Parathyroid adenoma (tissue), 2 donors: ENCODE results near the gene DNAH1.

Experiments
- H2AFZ ChIP-seq: fragments of 300-600 bp; sonication (generic); one replicate; pipeline ENCODE4 v1.7.0; 2017; ENCODE audit warnings: antibody characterized with exemption, mild to moderate bottlenecking
- H3K27ac ChIP-seq: fragments of 300-600 bp; sonication (generic); one replicate; pipeline ENCODE4 v1.7.0; 2017
- H3K27me3 ChIP-seq: fragments of 300-600 bp; sonication (generic); one replicate; pipeline ENCODE4 v1.7.0; 2017; ENCODE audit warnings: low read length; ENCODE audit not compliant: control insufficient read depth, insufficient read depth
- H3K36me3 ChIP-seq: fragments of 300-600 bp; sonication (generic); one replicate; pipeline ENCODE4 v1.7.0; 2017; ENCODE audit warnings: low read length; ENCODE audit not compliant: control insufficient read depth, insufficient read depth
- H3K4me1 ChIP-seq: fragments of 300-600 bp; sonication (generic); one replicate; pipeline ENCODE4 v1.7.0; 2017; ENCODE audit warnings: control low read depth
- H3K4me2 ChIP-seq: fragments of 300-600 bp; sonication (generic); one replicate; pipeline ENCODE4 v1.7.0; 2017; ENCODE audit warnings: low read length
- H3K4me3 ChIP-seq: fragments of 300-600 bp; sonication (generic); one replicate; pipeline ENCODE4 v1.7.0; 2017; ENCODE audit warnings: low read depth, low read length
- H3K79me2 ChIP-seq: fragments of 300-600 bp; sonication (generic); one replicate; pipeline ENCODE4 v1.7.0; 2017; ENCODE audit warnings: control low read depth
- H3K9ac ChIP-seq: fragments of 300-600 bp; sonication (generic); one replicate; pipeline ENCODE4 v1.7.0; 2017; ENCODE audit warnings: mild to moderate bottlenecking
- H3K9me3 ChIP-seq: fragments of 300-600 bp; sonication (generic); one replicate; pipeline ENCODE4 v1.7.0; 2017; ENCODE audit warnings: low read length; ENCODE audit not compliant: control insufficient read depth
- CTCF ChIP-seq: fragments of 300-600 bp; sonication (generic); IDR thresholded peaks from one replicate; pipeline ENCODE4 v1.7.0; 2017; ENCODE audit warnings: antibody characterized with exemption, mild to moderate bottlenecking
- donor health status: primary hyperparathyroidism.

Gene DNAH1

GRCh38 chr3:52401021-52401420 is 84.9 kb downstream of the DNAH1 start:
- no peaks in the 10 kb centered on the region for H3K9me3 ChIP-seq
- TF ChIP-seq CTCF, result no peak
- no peak overlapping the region for H2AFZ ChIP-seq
- H3K4me2 ChIP-seq, result no peak overlapping the region
- no peak overlapping the region for H3K27ac ChIP-seq
- no peak overlapping the region for H3K9ac ChIP-seq
- no peaks in the 10 kb centered on the region for H3K79me2 ChIP-seq
- H3K36me3 ChIP-seq, result no peaks in the 10 kb centered on the region
- no peaks in the 10 kb centered on the region for H3K27me3 ChIP-seq
- H3K4me1 ChIP-seq, result no peaks in the 10 kb centered on the region
- no peak overlapping the region for H3K4me3 ChIP-seq

GRCh38 chr3:52401551-52401950 is 85.4 kb downstream of the DNAH1 start:
- H3K27ac ChIP-seq, result no peak overlapping the region
- H2AFZ ChIP-seq, result no peak overlapping the region
- H3K36me3 ChIP-seq, result no peaks in the 10 kb centered on the region
- no peak overlapping the region for H3K4me2 ChIP-seq
- no peak for TF ChIP-seq CTCF
- no peak overlapping the region for H3K9ac ChIP-seq
- H3K79me2 ChIP-seq, result no peaks in the 10 kb centered on the region
- no peaks in the 10 kb centered on the region for H3K4me1 ChIP-seq
- no peak overlapping the region for H3K4me3 ChIP-seq
- H3K27me3 ChIP-seq, result no peaks in the 10 kb centered on the region
- H3K9me3 ChIP-seq, result no peaks in the 10 kb centered on the region

- Histone ChIP-seq H2AFZ (no peak overlapping the region), H3K9ac (no peak overlapping the region), H3K27me3 (no peaks in the 10 kb centered on the region), H3K4me2 (no peak overlapping the region), H3K4me3 (no peak overlapping the region), H3K9me3 (no peaks in the 10 kb centered on the region), H3K27ac (no peak overlapping the region), H3K4me1 (no peaks in the 10 kb centered on the region), H3K36me3 (no peaks in the 10 kb centered on the region), H3K79me2 (no peaks in the 10 kb centered on the region)
- TF ChIP-seq CTCF, result no peak
These were observed 86.0 kb downstream of the DNAH1 start for GRCh38 chr3:52402101-52402521.

GRCh38 chr3:52402706-52403270 is 86.7 kb downstream of the DNAH1 start:
- H3K27ac ChIP-seq, result no peak overlapping the region
- no peaks in the 10 kb centered on the region for H3K79me2 ChIP-seq
- H3K27me3 ChIP-seq, result no peaks in the 10 kb centered on the region
- TF ChIP-seq CTCF, result no peak
- no peaks in the 10 kb centered on the region for H3K36me3 ChIP-seq
- H3K9ac ChIP-seq, result no peak overlapping the region
- no peaks in the 10 kb centered on the region for H3K4me1 ChIP-seq
- no peak overlapping the region for H3K4me3 ChIP-seq
- no peak overlapping the region for H3K4me2 ChIP-seq
- H2AFZ ChIP-seq, result no peak overlapping the region
- H3K9me3 ChIP-seq, result no peaks in the 10 kb centered on the region

- H3K4me2 ChIP-seq, result no peak overlapping the region
- no peaks in the 10 kb centered on the region for H3K27me3 ChIP-seq
- peaks cover 2% of the 10 kb centered on the region for H3K4me1 ChIP-seq
- no peak for TF ChIP-seq CTCF
- H3K4me3 ChIP-seq, result no peak overlapping the region
- no peaks in the 10 kb centered on the region for H3K9me3 ChIP-seq
- no peaks in the 10 kb centered on the region for H3K79me2 ChIP-seq
- no peak overlapping the region for H3K9ac ChIP-seq
- no peak overlapping the region for H3K27ac ChIP-seq
- H3K36me3 ChIP-seq, result no peaks in the 10 kb centered on the region
- no peak overlapping the region for H2AFZ ChIP-seq
These were observed 87.2 kb downstream of the DNAH1 start for GRCh38 chr3:52403271-52403841.
